IPS DF 6.9 (cell line): Measurements from ENCODE around the gene GUCD1.

Source experiments
- DNase-seq: peaks from one replicate; pipeline ENCODE4 v3.0.0-alpha.2; 2013; ENCODE audit warnings: low read depth, low spot score
- H3K27ac ChIP-seq: one replicate; pipeline ENCODE4 v1.5.1; 2013; ENCODE audit warnings: low read length, control low read depth
- H3K27me3 ChIP-seq: 2 replicates; pipeline ENCODE4 v1.6.1; 2013; ENCODE audit warnings: mild to moderate bottlenecking, low read length; ENCODE audit not compliant: control insufficient read depth, insufficient read depth
- H3K36me3 ChIP-seq: 2 replicates; pipeline ENCODE4 v1.6.1; 2013; ENCODE audit warnings: low read length; ENCODE audit not compliant: control insufficient read depth, insufficient read depth
- H3K4me1 ChIP-seq: 2 replicates; pipeline ENCODE4 v1.6.1; 2013; ENCODE audit warnings: low read length; ENCODE audit not compliant: control insufficient read depth, insufficient read depth
- H3K4me3 ChIP-seq: 2 replicates; pipeline ENCODE4 v1.5.1; 2013; ENCODE audit warnings: mild to moderate bottlenecking, low read length
- H3K9me3 ChIP-seq: 2 replicates; pipeline ENCODE4 v1.6.1; 2013; ENCODE audit warnings: low read length, inconsistent platforms; ENCODE audit not compliant: control insufficient read depth, insufficient read depth
- WGBS: extraction: QIAGEN DNeasy Blood & Tissue Kit; methylation state at CpG from one replicate; pipeline ENCODE4 v1.1.7; 2013; ENCODE audit warnings: mixed read lengths, missing lambda C conversion rate; ENCODE audit not compliant: insufficient read length, insufficient coverage; 5-methylcytosine and 5-hydroxymethylcytosine counted together

The GUCD1 gene

DNA sequence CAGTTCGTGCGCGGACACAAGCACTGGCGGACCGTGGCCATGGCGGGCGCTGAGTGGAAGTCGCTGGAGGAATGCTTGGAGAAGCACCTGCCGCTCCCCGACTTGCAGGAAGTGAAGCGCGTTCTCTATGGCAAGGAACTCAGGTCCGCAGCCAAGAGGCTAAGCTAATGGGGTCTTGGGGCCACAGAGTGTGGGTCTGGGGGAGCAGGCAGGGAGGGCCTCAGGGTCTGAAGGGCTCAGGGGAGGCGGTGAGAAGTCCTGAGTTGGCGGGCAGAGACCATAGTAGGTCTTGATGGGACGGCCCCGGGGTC lies 59.6 kb downstream of the GUCD1 start:
- Histone ChIP-seq H3K36me3 (no peaks in the 10 kb centered on the region), H3K9me3 (no peaks in the 10 kb centered on the region), H3K27me3 (peaks cover 22% of the 10 kb centered on the region), H3K4me3 (no peak overlapping the region), H3K4me1 (no peaks in the 10 kb centered on the region; the same call in 1 of the 2 replicates), H3K27ac (no peak overlapping the region)
- WGBS = no CpG with 5 or more reads among the region's 17 CpGs
- DNase-seq = no peak

DNA sequence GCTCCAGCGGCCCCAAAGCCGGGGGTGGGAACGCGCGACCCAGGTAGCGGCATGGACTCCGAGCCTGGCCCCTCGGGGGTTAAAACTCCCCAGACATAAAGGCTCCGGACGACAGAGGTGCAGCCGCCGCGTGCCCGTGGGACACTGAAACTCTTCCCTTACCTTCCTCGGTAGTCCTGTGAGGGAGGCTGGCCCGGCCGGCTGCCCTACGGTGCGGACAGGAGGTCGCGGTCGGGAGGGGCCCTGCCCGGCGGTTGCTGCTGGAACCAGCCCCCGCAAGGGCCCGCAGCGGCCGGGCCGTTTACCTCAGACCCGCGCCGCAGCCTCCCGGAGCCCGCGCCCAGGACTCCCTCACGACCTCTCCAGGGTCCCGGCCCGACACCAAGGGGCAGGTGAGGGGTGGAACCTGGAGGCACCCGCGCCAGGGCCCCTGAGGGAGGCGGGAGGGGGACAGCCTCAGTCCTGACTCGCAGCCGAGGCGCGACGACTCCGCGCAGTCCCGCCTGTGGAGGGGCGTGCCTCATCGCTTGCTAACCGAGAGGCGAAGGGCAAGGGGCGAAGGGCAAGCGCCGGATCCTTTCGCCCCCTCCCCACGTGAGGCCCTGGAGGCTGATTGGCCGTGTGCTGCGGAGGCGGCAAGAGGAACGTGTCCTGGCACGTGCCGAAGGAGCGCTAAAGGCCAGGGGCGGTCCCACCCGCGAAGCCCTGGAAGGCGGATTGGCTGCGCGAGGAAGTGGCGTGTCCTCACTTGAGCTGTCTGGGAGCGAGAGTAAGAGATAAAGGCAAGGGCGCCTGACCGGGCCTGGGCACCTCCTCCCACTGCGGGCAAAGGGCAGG lies 60.2 kb downstream of the GUCD1 start, which contains the start of gene UPB1:
Gene UPB1 (plus strand): TSS at position 805 of the 837 bp plus-strand sequence. CDS start 72 bp downstream, outside the sequence.
- WGBS = no CpG with 5 or more reads among the region's 76 CpGs
- DNase-seq = no peak
- H3K4me1 ChIP-seq = no peaks in the 10 kb centered on the region; the same call in 1 of the 2 replicates
- no peaks in the 10 kb centered on the region for H3K36me3 ChIP-seq
- H3K27ac ChIP-seq = no peak within 1 kb of the TSS
- peak within 1 kb of the TSS; percentile 10; the same call in 1 of the 2 replicates for H3K4me3 ChIP-seq
- H3K27me3 ChIP-seq = peaks cover 22% of the 10 kb centered on the region
- no peaks in the 10 kb centered on the region for H3K9me3 ChIP-seq

DNA sequence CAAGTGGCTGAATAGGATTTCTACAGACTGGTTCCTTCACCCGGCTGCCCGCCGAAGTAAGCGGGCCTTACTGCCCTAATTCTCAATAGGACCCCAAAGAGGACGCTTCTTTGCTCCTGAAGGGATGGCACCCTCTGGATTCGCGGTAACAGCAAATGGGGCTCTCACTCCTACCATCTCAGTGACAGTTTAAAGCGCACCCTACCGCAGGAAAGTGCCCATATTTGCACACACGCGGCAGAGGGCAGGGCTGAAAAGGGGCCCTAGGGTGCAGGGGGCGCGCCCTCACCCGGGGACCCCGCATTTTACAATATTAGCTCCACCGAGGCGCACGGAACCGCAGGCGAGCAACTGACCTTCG lies 60.8 kb downstream of the GUCD1 start:
- no CpG with 5 or more reads among the region's 21 CpGs for whole genome bisulfite sequencing
- Histone ChIP-seq H3K36me3 (no peaks in the 10 kb centered on the region), H3K4me3 (peak overlapping the region; percentile 10; the same call in 1 of the 2 replicates)

DNA sequence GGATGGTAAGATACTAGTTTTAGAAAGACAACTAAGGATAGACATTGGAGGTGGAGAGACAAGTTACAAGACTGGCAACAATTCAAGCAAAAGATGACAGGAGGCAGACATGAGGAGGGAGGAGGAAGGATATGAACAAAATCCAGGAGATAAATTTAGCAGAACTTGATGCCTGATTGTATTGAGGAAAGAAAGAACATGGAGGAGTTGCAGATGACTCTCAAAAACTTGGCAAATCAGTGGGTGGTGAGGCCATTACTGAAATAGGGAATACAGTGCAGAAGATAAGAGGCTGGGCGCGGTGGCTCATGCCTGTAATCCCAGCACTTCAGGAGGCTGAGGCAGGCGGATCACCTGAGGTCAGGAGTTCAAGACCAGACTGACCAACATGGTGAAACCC lies 62.5 kb downstream of the GUCD1 start:
- Histone ChIP-seq H3K36me3 (no peaks in the 10 kb centered on the region), H3K27ac (no peak overlapping the region), H3K4me1 (no peaks in the 10 kb centered on the region; the same call in 1 of the 2 replicates), H3K9me3 (no peaks in the 10 kb centered on the region), H3K4me3 (no peak overlapping the region), H3K27me3 (peaks cover 22% of the 10 kb centered on the region)
- no peak for DNase-seq
- WGBS = no CpG with 5 or more reads among the region's 3 CpGs

More for the DNA sequence above, 60.8 kb downstream of the GUCD1 start:
- Histone ChIP-seq H3K27ac (no peak overlapping the region), H3K9me3 (no peaks in the 10 kb centered on the region), H3K27me3 (peaks cover 22% of the 10 kb centered on the region), H3K4me1 (no peaks in the 10 kb centered on the region; the same call in 1 of the 2 replicates)
- no peak for DNase-seq
